ENCODE measurements around the gene ALDH3B1.

Gene ALDH3B1

GRCh38 chr11:68044145-68044813, 34.2 kb downstream of the ALDH3B1 start:
- no peak for DNase-seq (ENCODE audit: low read depth in 2 of 2)

- no peak for DNase-seq (ENCODE audit: low read depth in 2 of 2)
Measured at GRCh38 chr11:68044898-68045351, 34.8 kb downstream of the ALDH3B1 start.

GRCh38 chr11:68047437-68048290, 37.5 kb downstream of the ALDH3B1 start:
- no peak for DNase-seq (ENCODE audit: low read depth in 2 of 2)

- no peak for DNase-seq (ENCODE audit: low read depth in 2 of 2)
Measured at GRCh38 chr11:68048681-68049508, 38.8 kb downstream of the ALDH3B1 start.

- no peak for DNase-seq (ENCODE audit: low read depth in 2 of 2)
Measured at GRCh38 chr11:68049509-68050370, 39.6 kb downstream of the ALDH3B1 start.

GRCh38 chr11:68050371-68050841, 40.3 kb downstream of the ALDH3B1 start:
- DNase-seq (ENCODE audit: low read depth in 2 of 2): no peak

- no peak for DNase-seq (ENCODE audit: low read depth in 2 of 2)
Measured at GRCh38 chr11:68051191-68052136, 41.3 kb downstream of the ALDH3B1 start.

- no peak for DNase-seq (ENCODE audit: low read depth in 2 of 2)
Measured at GRCh38 chr11:68052137-68052873, 42.2 kb downstream of the ALDH3B1 start.

GRCh38 chr11:68053117-68053516, 43.0 kb downstream of the ALDH3B1 start:
- no peak for DNase-seq (ENCODE audit: low read depth in 2 of 2)

- DNase-seq (ENCODE audit: low read depth in 2 of 2): no peak
Measured at GRCh38 chr11:68053981-68054812, 44.1 kb downstream of the ALDH3B1 start.

- no peak for DNase-seq (ENCODE audit: low read depth in 2 of 2)
Measured at GRCh38 chr11:68056317-68057285, 46.5 kb downstream of the ALDH3B1 start.

- no peak for DNase-seq (ENCODE audit: low read depth in 2 of 2)
Measured at GRCh38 chr11:68057807-68058206, 47.7 kb downstream of the ALDH3B1 start.

GRCh38 chr11:68061508-68061907, 51.4 kb downstream of the ALDH3B1 start:
- no peak for DNase-seq (ENCODE audit: low read depth in 2 of 2)

- no peak for DNase-seq (ENCODE audit: low read depth in 2 of 2)
Measured at GRCh38 chr11:68064926-68065325, 54.8 kb downstream of the ALDH3B1 start.

- DNase-seq (ENCODE audit: low read depth in 2 of 2): no peak
Measured at GRCh38 chr11:68065841-68066240, 55.7 kb downstream of the ALDH3B1 start.

GRCh38 chr11:68066742-68067141, 56.6 kb downstream of the ALDH3B1 start:
- DNase-seq (ENCODE audit: low read depth in 2 of 2): no peak

- no peak for DNase-seq (ENCODE audit: low read depth in 2 of 2)
Measured at GRCh38 chr11:68067991-68068390, 57.9 kb downstream of the ALDH3B1 start.
